ENCODE results near the gene SIPA1L3.

The SIPA1L3 gene

DNA sequence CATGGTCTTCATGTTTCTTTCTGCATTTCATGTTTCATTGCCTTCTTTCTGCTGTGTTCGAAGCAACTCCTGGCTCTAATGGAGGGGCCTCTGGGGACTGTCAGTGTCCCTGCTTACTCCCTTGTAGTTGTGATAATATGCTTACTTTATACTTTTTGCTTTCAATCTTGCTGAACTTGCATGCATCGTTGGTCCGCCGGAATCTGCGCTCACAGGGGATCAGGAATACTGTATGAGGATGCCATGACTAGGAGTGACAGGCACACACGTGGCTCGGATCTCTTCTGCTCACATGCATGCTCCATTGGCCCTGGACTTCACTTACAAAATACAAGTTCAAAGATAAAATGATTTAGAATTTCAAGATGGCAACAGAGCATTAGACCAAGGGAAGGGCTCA, 108.8 kb downstream of the SIPA1L3 start:
- Histone ChIP-seq H3K79me1 (ENCODE audit: low read depth, low read length) (peaks cover 2% of the 10 kb centered on the region), H2BK12ac (ENCODE audit: low read length) (no peak overlapping the region), H2AK5ac (ENCODE audit: low read depth, low read length) (no peak overlapping the region), H3K27me3 (ENCODE audit: control insufficient read depth in 3 of 3, insufficient read depth in 3 of 3, low read depth in 1 of 3, low read length in 3 of 3) (no peaks in the 10 kb centered on the region), H2BK15ac (ENCODE audit: low read length) (no peak overlapping the region), H3K4me1 (ENCODE audit: control insufficient read depth in 2 of 2, insufficient read depth in 1 of 2, low read depth in 1 of 2, low read length in 2 of 2) (peaks cover 0 to 2% of the 10 kb centered on the region in 2 donors), H3K4me3 (ENCODE audit: low read length in 2 of 2) (no peak overlapping the region), H4K8ac (ENCODE audit: low read depth, low read length) (no peak overlapping the region), H3K18ac (ENCODE audit: low read length) (no peak overlapping the region), H3K4me2 (ENCODE audit: insufficient read depth, low read length, poor library complexity, severe bottlenecking) (no peak overlapping the region), H3K27ac (replicated peaks; ENCODE audit: low read length) (no peak overlapping the region), H2BK120ac (ENCODE audit: low read depth, low read length) (no peak overlapping the region), H2AFZ (ENCODE audit: low read length) (no peak overlapping the region), H3K14ac (ENCODE audit: low read length) (no peak overlapping the region), H3K9me3 (replicated peaks in 1 of 2; ENCODE audit: control insufficient read depth in 2 of 2, insufficient read depth in 1 of 2, low read depth in 1 of 2, low read length in 2 of 2) (no peaks in the 10 kb centered on the region), H3K23ac (ENCODE audit: low read depth, low read length, poor library complexity) (no peak overlapping the region), H2BK5ac (ENCODE audit: low read length) (no peak overlapping the region), H4K91ac (ENCODE audit: low read depth, low read length, poor library complexity) (no peak overlapping the region), H3K9ac (ENCODE audit: low read depth, low read length, poor library complexity) (no peak overlapping the region), H3K36me3 (replicated peaks in 1 of 2; ENCODE audit: control insufficient read depth in 2 of 2, insufficient read depth in 2 of 2, low read length in 2 of 2) (no peaks in the 10 kb centered on the region), H3K4ac (ENCODE audit: low read length) (no peak overlapping the region)
- WGBS, 2 donors (ENCODE audit: extremely low coverage in 2 of 2, insufficient read length in 2 of 2, insufficient replicate concordance in 1 of 2) = no CpG with 5 or more reads among the region's 7 CpGs
- DNase-seq (ENCODE audit: low spot score) = no peak

DNA sequence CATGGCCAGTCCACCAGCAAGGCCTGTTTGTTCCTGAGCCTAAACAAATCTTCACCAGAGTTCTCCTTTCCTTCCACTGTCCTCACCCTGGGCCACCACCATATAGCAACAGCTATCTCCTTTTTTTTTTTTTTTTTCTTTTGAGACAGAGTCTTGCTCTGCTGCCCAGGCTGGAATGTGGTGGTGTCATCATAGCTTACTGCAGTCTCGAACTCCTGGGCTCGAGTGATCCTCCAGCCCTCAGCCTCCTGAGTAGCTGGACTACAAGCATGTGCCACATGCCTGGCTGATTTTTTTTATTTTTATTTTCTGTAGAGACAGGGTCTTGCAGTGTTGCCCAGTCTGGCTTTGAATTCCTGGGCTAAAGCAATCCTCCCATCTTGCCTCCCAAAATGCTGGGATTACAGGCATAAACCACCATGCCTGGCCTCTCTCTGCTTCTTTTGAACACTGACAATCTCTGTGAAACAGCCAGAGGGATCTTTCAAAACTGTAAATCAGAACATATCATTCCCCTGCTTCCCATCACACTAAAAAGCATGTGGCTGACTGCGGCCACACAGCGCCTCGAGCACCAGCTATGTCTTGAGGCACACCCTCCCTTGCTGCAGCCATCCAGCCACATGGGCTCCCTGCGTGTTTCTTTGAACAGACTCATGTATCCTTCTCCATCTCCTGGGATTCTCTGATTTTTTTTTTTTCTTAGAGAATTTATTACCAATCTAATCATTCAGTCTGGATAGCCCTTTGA, 110.6 kb downstream of the SIPA1L3 start:
- no peaks in the 10 kb centered on the region for H3K27me3 ChIP-seq (ENCODE audit: control insufficient read depth in 3 of 3, insufficient read depth in 3 of 3, low read depth in 1 of 3, low read length in 3 of 3)
- no CpG with 5 or more reads among the region's 6 CpGs for WGBS, 2 donors (ENCODE audit: extremely low coverage in 2 of 2, insufficient read length in 2 of 2, insufficient replicate concordance in 1 of 2)

DNA sequence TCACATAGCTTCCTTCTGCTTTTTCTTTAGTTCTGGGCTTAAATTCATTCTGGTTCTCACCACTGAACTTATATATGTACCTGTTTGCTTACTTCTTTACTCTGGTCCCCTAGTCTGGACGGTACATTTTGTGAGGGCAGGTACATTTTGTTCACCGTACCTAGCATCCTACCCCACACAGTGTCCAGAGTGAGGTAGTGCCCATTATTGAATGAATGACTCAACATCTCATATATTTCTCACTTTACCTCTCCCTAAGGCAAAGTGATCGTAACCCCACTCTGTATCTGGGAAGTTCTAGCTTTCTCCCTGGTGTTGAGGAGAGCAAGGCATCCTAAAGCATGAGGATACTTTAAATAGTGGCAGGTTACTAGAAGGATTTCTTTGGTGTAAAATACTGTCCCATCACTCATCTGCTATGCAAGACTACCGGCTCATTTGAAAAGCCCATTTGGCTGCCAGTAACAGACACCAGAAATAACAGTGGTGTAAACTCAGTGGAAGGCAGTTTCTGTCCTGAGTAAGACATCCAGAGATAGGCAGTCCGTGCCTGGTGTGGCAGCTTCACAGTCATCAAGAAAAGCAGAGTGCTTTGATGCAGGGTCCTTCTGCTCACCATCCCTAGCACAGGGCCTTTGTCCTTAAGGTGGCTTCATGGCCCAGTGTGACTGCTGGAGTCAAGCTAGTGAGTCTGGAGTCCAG, 111.8 kb downstream of the SIPA1L3 start:
- Histone ChIP-seq H2AK5ac (ENCODE audit: low read depth, low read length) (no peak overlapping the region), H3K18ac (ENCODE audit: low read length) (no peak overlapping the region), H3K27me3 (ENCODE audit: control insufficient read depth in 3 of 3, insufficient read depth in 3 of 3, low read depth in 1 of 3, low read length in 3 of 3) (no peaks in the 10 kb centered on the region), H2BK15ac (ENCODE audit: low read length) (no peak overlapping the region), H3K9ac (ENCODE audit: low read depth, low read length, poor library complexity) (no peak overlapping the region), H3K4ac (ENCODE audit: low read length) (no peak overlapping the region), H3K4me1 (ENCODE audit: control insufficient read depth in 2 of 2, insufficient read depth in 1 of 2, low read depth in 1 of 2, low read length in 2 of 2) (peaks cover 0 to 2% of the 10 kb centered on the region in 2 donors), H4K91ac (ENCODE audit: low read depth, low read length, poor library complexity) (no peak overlapping the region), H2BK5ac (ENCODE audit: low read length) (no peak overlapping the region), H2BK120ac (ENCODE audit: low read depth, low read length) (no peak overlapping the region), H2AFZ (ENCODE audit: low read length) (no peak overlapping the region), H3K23ac (ENCODE audit: low read depth, low read length, poor library complexity) (no peak overlapping the region), H3K4me2 (ENCODE audit: insufficient read depth, low read length, poor library complexity, severe bottlenecking) (no peak overlapping the region), H3K9me3 (replicated peaks in 1 of 2; ENCODE audit: control insufficient read depth in 2 of 2, insufficient read depth in 1 of 2, low read depth in 1 of 2, low read length in 2 of 2) (no peaks in the 10 kb centered on the region), H4K8ac (ENCODE audit: low read depth, low read length) (no peak overlapping the region), H3K14ac (ENCODE audit: low read length) (no peak overlapping the region), H3K4me3 (ENCODE audit: low read length in 2 of 2) (no peak overlapping the region), H3K27ac (replicated peaks; ENCODE audit: low read length) (no peak overlapping the region), H3K79me1 (ENCODE audit: low read depth, low read length) (peaks cover 2% of the 10 kb centered on the region), H3K36me3 (replicated peaks in 1 of 2; ENCODE audit: control insufficient read depth in 2 of 2, insufficient read depth in 2 of 2, low read length in 2 of 2) (no peaks in the 10 kb centered on the region), H2BK12ac (ENCODE audit: low read length) (no peak overlapping the region)
- WGBS, 2 donors (ENCODE audit: extremely low coverage in 2 of 2, insufficient read length in 2 of 2, insufficient replicate concordance in 1 of 2) = no CpG with 5 or more reads among the region's 5 CpGs
- no peak for DNase-seq (ENCODE audit: low spot score)

More for the DNA sequence above, 110.6 kb downstream of the SIPA1L3 start:
- H3K4me1 ChIP-seq (ENCODE audit: control insufficient read depth in 2 of 2, insufficient read depth in 1 of 2, low read depth in 1 of 2, low read length in 2 of 2) = peaks cover 0 to 2% of the 10 kb centered on the region in 2 donors
- no peak for DNase-seq (ENCODE audit: low spot score)
- H2AFZ ChIP-seq (ENCODE audit: low read length) = no peak overlapping the region
- H3K4me3 ChIP-seq (ENCODE audit: low read length in 2 of 2) = no peak overlapping the region
- no peak overlapping the region for H4K8ac ChIP-seq (ENCODE audit: low read depth, low read length)
- H3K23ac ChIP-seq (ENCODE audit: low read depth, low read length, poor library complexity) = no peak overlapping the region
- no peaks in the 10 kb centered on the region for H3K36me3 ChIP-seq (replicated peaks in 1 of 2; ENCODE audit: control insufficient read depth in 2 of 2, insufficient read depth in 2 of 2, low read length in 2 of 2)
- H3K4ac ChIP-seq (ENCODE audit: low read length) = no peak overlapping the region
- H2BK12ac ChIP-seq (ENCODE audit: low read length) = no peak overlapping the region
- H4K91ac ChIP-seq (ENCODE audit: low read depth, low read length, poor library complexity) = no peak overlapping the region
- H3K14ac ChIP-seq (ENCODE audit: low read length) = no peak overlapping the region
- no peak overlapping the region for H3K18ac ChIP-seq (ENCODE audit: low read length)
- no peak overlapping the region for H2AK5ac ChIP-seq (ENCODE audit: low read depth, low read length)
- no peak overlapping the region for H2BK15ac ChIP-seq (ENCODE audit: low read length)
- H3K4me2 ChIP-seq (ENCODE audit: insufficient read depth, low read length, poor library complexity, severe bottlenecking) = no peak overlapping the region
- H3K27ac ChIP-seq (replicated peaks; ENCODE audit: low read length) = no peak overlapping the region
- H3K79me1 ChIP-seq (ENCODE audit: low read depth, low read length) = peaks cover 2% of the 10 kb centered on the region
- H3K9ac ChIP-seq (ENCODE audit: low read depth, low read length, poor library complexity) = no peak overlapping the region
- H2BK120ac ChIP-seq (ENCODE audit: low read depth, low read length) = no peak overlapping the region
- no peak overlapping the region for H2BK5ac ChIP-seq (ENCODE audit: low read length)
- no peaks in the 10 kb centered on the region for H3K9me3 ChIP-seq (replicated peaks in 1 of 2; ENCODE audit: control insufficient read depth in 2 of 2, insufficient read depth in 1 of 2, low read depth in 1 of 2, low read length in 2 of 2)

DNA sequence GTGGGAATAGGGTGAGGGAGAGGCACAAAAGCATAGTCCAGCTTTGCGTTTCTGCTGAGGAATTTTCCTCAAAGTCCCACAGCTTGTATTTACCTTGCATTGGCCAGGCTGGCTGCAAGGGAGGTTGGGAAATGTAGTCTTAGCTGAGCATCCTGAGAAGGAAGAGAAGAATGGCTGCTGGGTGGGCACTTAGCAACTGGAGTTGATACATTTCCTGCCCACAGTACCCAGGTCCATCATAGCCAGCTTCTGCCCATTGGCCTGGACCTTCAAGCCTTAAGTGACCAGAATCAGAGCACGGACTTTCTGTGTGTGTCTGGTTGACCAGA, 112.4 kb downstream of the SIPA1L3 start:
- Histone ChIP-seq H3K27ac (replicated peaks; ENCODE audit: low read length) (no peak overlapping the region), H3K18ac (ENCODE audit: low read length) (no peak overlapping the region), H3K4ac (ENCODE audit: low read length) (no peak overlapping the region), H3K4me3 (ENCODE audit: low read length in 2 of 2) (no peak overlapping the region), H2BK5ac (ENCODE audit: low read length) (no peak overlapping the region), H2BK15ac (ENCODE audit: low read length) (no peak overlapping the region), H3K14ac (ENCODE audit: low read length) (no peak overlapping the region), H2BK12ac (ENCODE audit: low read length) (no peak overlapping the region), H4K91ac (ENCODE audit: low read depth, low read length, poor library complexity) (no peak overlapping the region), H3K27me3 (ENCODE audit: control insufficient read depth in 3 of 3, insufficient read depth in 3 of 3, low read depth in 1 of 3, low read length in 3 of 3) (no peaks in the 10 kb centered on the region), H3K9me3 (replicated peaks in 1 of 2; ENCODE audit: control insufficient read depth in 2 of 2, insufficient read depth in 1 of 2, low read depth in 1 of 2, low read length in 2 of 2) (no peaks in the 10 kb centered on the region), H2AK5ac (ENCODE audit: low read depth, low read length) (no peak overlapping the region), H2BK120ac (ENCODE audit: low read depth, low read length) (no peak overlapping the region), H4K8ac (ENCODE audit: low read depth, low read length) (no peak overlapping the region), H2AFZ (ENCODE audit: low read length) (no peak overlapping the region), H3K4me2 (ENCODE audit: insufficient read depth, low read length, poor library complexity, severe bottlenecking) (no peak overlapping the region), H3K4me1 (ENCODE audit: control insufficient read depth in 2 of 2, insufficient read depth in 1 of 2, low read depth in 1 of 2, low read length in 2 of 2) (peaks cover 0 to 2% of the 10 kb centered on the region in 2 donors), H3K79me1 (ENCODE audit: low read depth, low read length) (peaks cover 2% of the 10 kb centered on the region), H3K23ac (ENCODE audit: low read depth, low read length, poor library complexity) (no peak overlapping the region), H3K36me3 (replicated peaks in 1 of 2; ENCODE audit: control insufficient read depth in 2 of 2, insufficient read depth in 2 of 2, low read length in 2 of 2) (no peaks in the 10 kb centered on the region), H3K9ac (ENCODE audit: low read depth, low read length, poor library complexity) (no peak overlapping the region)
- DNase-seq (ENCODE audit: low spot score) = no peak
- WGBS, 2 donors (ENCODE audit: extremely low coverage in 2 of 2, insufficient read length in 2 of 2, insufficient replicate concordance in 1 of 2) = no CpG with 5 or more reads among the region's 2 CpGs

All from neuronal stem cell (in vitro differentiated cells).